CD4-positive, alpha-beta T cell (primary cell): ENCODE measurements around the gene THRB. TPM values are rescaled to one million over a fixed set of nuclear protein-coding genes. Genes with fewer than 3 reads are reported as not detected.

Experiments used
- ATAC-seq: fragments of 200-7000 bp; cut with Tn5 transposase; one replicate; pipeline ENCODE4 v1.10.0; 2022; ENCODE audit warnings: mild to moderate bottlenecking; ENCODE audit not compliant: poor library complexity
- CTCF ChIA-PET: fragments of 350-600 bp; sonication (Branson Sonifier 250); formaldehyde crosslinking; loops from one replicate; lab custom pipeline; 2021; ENCODE audit warnings: antibody characterized with exemption, inconsistent platforms; lab: Charles Lee
- POLR2A ChIA-PET: fragments of 350-600 bp; sonication (Branson Sonifier 250); formaldehyde crosslinking; loops from one replicate; lab custom pipeline; 2021; ENCODE audit warnings: antibody characterized with exemption, inconsistent platforms; lab: Charles Lee
- DNase-seq, 14 experiments: peaks; one replicate each; pipeline ENCODE4 v3.0.0-alpha.2; 2013 to 2020; ENCODE audit warnings: mixed read lengths in 2 of 14
- H3K27ac ChIP-seq, 2 donors: one replicate each; pipeline versions ENCODE4 v1.5.1 to v1.7.0; 2013; ENCODE audit warnings: low read length in 2 of 2, low read depth in 1 of 2, mild to moderate bottlenecking in 1 of 2
- H3K27me3 ChIP-seq, 2 experiments: 1 replicate in 1 of 2; 2 replicates in 1 of 2; pipeline versions ENCODE4 v1.6.1 to v1.7.0; 2013; ENCODE audit warnings: low read length in 2 of 2, control low read depth in 1 of 2, mild to moderate bottlenecking in 1 of 2, moderate library complexity in 1 of 2; ENCODE audit not compliant: insufficient read depth in 2 of 2, control insufficient read depth in 1 of 2
- H3K36me3 ChIP-seq: one replicate; pipeline ENCODE4 v1.6.1; 2013; ENCODE audit warnings: low read length, control low read depth; ENCODE audit not compliant: insufficient read depth
- H3K4me1 ChIP-seq: one replicate; pipeline ENCODE4 v1.6.1; 2013; ENCODE audit warnings: low read length, control low read depth; ENCODE audit not compliant: insufficient read depth
- H3K4me3 ChIP-seq: one replicate; pipeline ENCODE4 v1.5.1; 2013; ENCODE audit warnings: mild to moderate bottlenecking, low read length, moderate library complexity
- H3K9me3 ChIP-seq, 2 experiments: 1 replicate in 1 of 2; 2 replicates in 1 of 2; pipeline versions ENCODE4 v1.6.1 to v1.7.0; 2013; ENCODE audit warnings: low read length in 2 of 2, mild to moderate bottlenecking in 2 of 2, control low read depth in 1 of 2, moderate library complexity in 1 of 2; ENCODE audit not compliant: control insufficient read depth in 1 of 2, insufficient read depth in 1 of 2
- H3K27ac Mint-ChIP-seq: one replicate; pipeline ENCODE4 v1.8.0; 2020; ENCODE audit warnings: mixed read lengths
- H3K27me3 Mint-ChIP-seq: one replicate; pipeline ENCODE4 v1.8.0; 2021; ENCODE audit warnings: mixed read lengths
- H3K36me3 Mint-ChIP-seq: one replicate; pipeline ENCODE4 v1.8.0; 2021; ENCODE audit warnings: low read depth, mixed read lengths
- H3K4me1 Mint-ChIP-seq: one replicate; pipeline ENCODE4 v1.8.0; 2021; ENCODE audit warnings: low read depth, mixed read lengths
- H3K4me3 Mint-ChIP-seq: one replicate; pipeline ENCODE4 v1.8.0; 2020; ENCODE audit warnings: mild to moderate bottlenecking, mixed read lengths
- H3K9me3 Mint-ChIP-seq: one replicate; pipeline ENCODE4 v1.8.0; 2020; ENCODE audit warnings: mixed read lengths
- CTCF ChIP-seq: fragments of 200-600 bp; IDR thresholded peaks from one replicate; pipeline ENCODE4 v1.8.0; 2022; ENCODE audit warnings: antibody characterized with exemption, mild to moderate bottlenecking
- intact Hi-C, 2 experiments: fragments of 100-400 bp; cut with DNase I in 1 of 2; cut with micrococcal nuclease in 1 of 2; formaldehyde crosslinking; loops; one replicate each; pipeline versions ENCODE4 v1.15.1 to v1.9.0; 2023 to 2025; cut with DNase I, micrococcal nuclease
- total RNA-seq, 174 experiments: library from RNA in 2 of 174; stranded (reverse) in 2 of 174; gene quantifications; one replicate each; pipeline ENCODE4 v1.2.3 and lab custom pipeline; 2021 to 2026

THRB gene
- total RNA-seq, 2 experiments from 2014 or later: not detected

GRCh38 chr3:24390169-24391130, 104.2 kb downstream of the THRB start:
- no peak overlapping the region for H3K4me3 Mint-ChIP-seq
- H3K36me3 ChIP-seq: no peaks in the 10 kb centered on the region
- no peaks in the 10 kb centered on the region for H3K9me3 Mint-ChIP-seq
- POLR2A ChIA-PET: no interaction called here
- H3K36me3 Mint-ChIP-seq: no peaks in the 10 kb centered on the region
- no peak overlapping the region for H3K4me3 ChIP-seq
- no peaks in the 10 kb centered on the region for H3K4me1 Mint-ChIP-seq
- CTCF ChIA-PET: no interaction called here
- intact Hi-C loops: no loop called here
- no peaks in the 10 kb centered on the region for H3K4me1 ChIP-seq
- H3K27me3 Mint-ChIP-seq: no peaks in the 10 kb centered on the region
- ATAC-seq (no peak), DNase-seq (no peak)
- H3K27ac ChIP-seq: no peak overlapping the region
- TF ChIP-seq CTCF: no peak
- H3K27ac Mint-ChIP-seq: no peak overlapping the region
- no peaks in the 10 kb centered on the region for H3K9me3 ChIP-seq
- H3K27me3 ChIP-seq: no peaks in the 10 kb centered on the region

- Histone ChIP-seq H3K9me3 (no peaks in the 10 kb centered on the region), H3K36me3 (no peaks in the 10 kb centered on the region), H3K4me1 (no peaks in the 10 kb centered on the region), H3K4me3 (no peak overlapping the region), H3K27me3 (no peaks in the 10 kb centered on the region), H3K27ac (no peak overlapping the region)
- no peak for DNase-seq
- no peaks in the 10 kb centered on the region for H3K27me3 Mint-ChIP-seq
- H3K4me1 Mint-ChIP-seq: no peaks in the 10 kb centered on the region
- ATAC-seq: no peak
- H3K4me3 Mint-ChIP-seq: no peak overlapping the region
- POLR2A ChIA-PET: no interaction called here
- intact Hi-C loops: no loop called here
- no peaks in the 10 kb centered on the region for H3K36me3 Mint-ChIP-seq
- H3K27ac Mint-ChIP-seq: no peak overlapping the region
- TF ChIP-seq CTCF: no peak
- CTCF ChIA-PET: no interaction called here
- H3K9me3 Mint-ChIP-seq: no peaks in the 10 kb centered on the region
Observed at GRCh38 chr3:24389108-24390090, 105.3 kb downstream of the THRB start.

GRCh38 chr3:24388611-24389010, 106.0 kb downstream of the THRB start:
- Mint-ChIP-seq H3K36me3 (no peaks in the 10 kb centered on the region), H3K4me3 (no peak overlapping the region), H3K9me3 (no peaks in the 10 kb centered on the region), H3K27ac (no peak overlapping the region), H3K27me3 (no peaks in the 10 kb centered on the region), H3K4me1 (no peaks in the 10 kb centered on the region)
- Histone ChIP-seq H3K4me3 (no peak overlapping the region), H3K36me3 (no peaks in the 10 kb centered on the region), H3K27me3 (no peaks in the 10 kb centered on the region), H3K4me1 (no peaks in the 10 kb centered on the region), H3K27ac (no peak overlapping the region), H3K9me3 (no peaks in the 10 kb centered on the region)
- ATAC-seq (no peak), DNase-seq (no peak)
- TF ChIP-seq CTCF: no peak
- POLR2A ChIA-PET: no interaction called here
- intact Hi-C loops: no loop called here
- CTCF ChIA-PET: no interaction called here
